HFFc6 (cell line): Measurements from ENCODE around the gene FBXO10. TPM values are rescaled to one million over a fixed set of nuclear protein-coding genes. Genes with fewer than 3 reads are reported as not detected.

Experiments
- DNase-seq: peaks from one replicate; pipeline ENCODE4 v3.0.0-alpha.2; 2018
- H3K27ac Mint-ChIP-seq: 2 replicates; pipeline ENCODE4 v1.8.0; 2020; ENCODE audit warnings: mild to moderate bottlenecking, mixed read lengths
- H3K27me3 Mint-ChIP-seq: 2 replicates; pipeline ENCODE4 v1.8.0; 2021; ENCODE audit warnings: mild to moderate bottlenecking, moderate library complexity, mixed read lengths; ENCODE audit not compliant: insufficient read depth
- H3K36me3 Mint-ChIP-seq: 2 replicates; pipeline ENCODE4 v1.8.0; 2021; ENCODE audit warnings: low read depth, mixed read lengths
- H3K4me1 Mint-ChIP-seq: 2 replicates; pipeline ENCODE4 v1.8.0; 2020; ENCODE audit warnings: low read depth, mixed read lengths
- H3K4me3 Mint-ChIP-seq: 2 replicates; pipeline ENCODE4 v1.8.0; 2020; ENCODE audit warnings: mild to moderate bottlenecking, moderate library complexity, mixed read lengths
- H3K9me3 Mint-ChIP-seq: 2 replicates; pipeline ENCODE4 v1.8.0; 2020; ENCODE audit warnings: mild to moderate bottlenecking, mixed read lengths
- total RNA-seq, 6 experiments: library from RNA; stranded (reverse); fragmentation: NEBNext Ultra II Directional; extraction: Animal tissue kit (Norgen Biotek cat#: 25700); gene quantifications; 2 replicates in 1 of 6; 3 replicates in 5 of 6; pipeline ENCODE4 v1.2.3, GENCODE V29; 2021
- TF ChIP-seq, protein P1 (sequence below): fragments of 200-600 bp; sonication (generic); IDR thresholded peaks from 2 replicates; pipeline ENCODE4 v1.5.0; 2021; ENCODE audit warnings: antibody characterized with exemption, mild to moderate bottlenecking

The FBXO10 gene
- total RNA-seq, 6 experiments from 2014 or later, result 6.0 to 8.9 (median 7.0) TPM

DNA sequence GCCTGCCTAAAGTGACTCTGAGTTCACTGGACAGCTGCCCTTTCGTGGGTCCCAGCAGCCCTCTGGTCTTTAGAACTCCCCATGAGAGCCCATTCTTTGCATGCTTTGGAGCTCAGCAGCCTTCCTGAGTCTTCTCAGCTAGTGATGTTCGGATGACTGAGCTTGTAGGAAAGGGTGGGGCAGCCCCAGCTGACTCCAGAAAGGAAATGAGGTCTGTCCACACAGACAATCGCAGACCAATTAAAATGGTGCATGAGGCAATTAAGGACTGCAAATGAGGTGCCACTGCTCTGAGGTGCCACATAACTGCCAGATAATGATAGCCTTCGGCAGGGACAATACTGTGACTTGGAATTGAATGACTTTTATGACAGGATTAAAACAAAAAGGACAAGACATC is 41.7 kb upstream of the FBXO10 start:
- Mint-ChIP-seq H3K36me3 (no peaks in the 10 kb centered on the region), H3K9me3 (no peaks in the 10 kb centered on the region), H3K27me3 (no peaks in the 10 kb centered on the region), H3K27ac (peak overlapping the region; percentile 96), H3K4me3 (peak overlapping the region; percentile 85), H3K4me1 (peaks cover 64% of the 10 kb centered on the region)
- DNase-seq, result peak; percentile 76
- TF ChIP-seq, protein P1, sequence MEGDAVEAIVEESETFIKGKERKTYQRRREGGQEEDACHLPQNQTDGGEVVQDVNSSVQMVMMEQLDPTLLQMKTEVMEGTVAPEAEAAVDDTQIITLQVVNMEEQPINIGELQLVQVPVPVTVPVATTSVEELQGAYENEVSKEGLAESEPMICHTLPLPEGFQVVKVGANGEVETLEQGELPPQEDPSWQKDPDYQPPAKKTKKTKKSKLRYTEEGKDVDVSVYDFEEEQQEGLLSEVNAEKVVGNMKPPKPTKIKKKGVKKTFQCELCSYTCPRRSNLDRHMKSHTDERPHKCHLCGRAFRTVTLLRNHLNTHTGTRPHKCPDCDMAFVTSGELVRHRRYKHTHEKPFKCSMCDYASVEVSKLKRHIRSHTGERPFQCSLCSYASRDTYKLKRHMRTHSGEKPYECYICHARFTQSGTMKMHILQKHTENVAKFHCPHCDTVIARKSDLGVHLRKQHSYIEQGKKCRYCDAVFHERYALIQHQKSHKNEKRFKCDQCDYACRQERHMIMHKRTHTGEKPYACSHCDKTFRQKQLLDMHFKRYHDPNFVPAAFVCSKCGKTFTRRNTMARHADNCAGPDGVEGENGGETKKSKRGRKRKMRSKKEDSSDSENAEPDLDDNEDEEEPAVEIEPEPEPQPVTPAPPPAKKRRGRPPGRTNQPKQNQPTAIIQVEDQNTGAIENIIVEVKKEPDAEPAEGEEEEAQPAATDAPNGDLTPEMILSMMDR, result no peak

DNA sequence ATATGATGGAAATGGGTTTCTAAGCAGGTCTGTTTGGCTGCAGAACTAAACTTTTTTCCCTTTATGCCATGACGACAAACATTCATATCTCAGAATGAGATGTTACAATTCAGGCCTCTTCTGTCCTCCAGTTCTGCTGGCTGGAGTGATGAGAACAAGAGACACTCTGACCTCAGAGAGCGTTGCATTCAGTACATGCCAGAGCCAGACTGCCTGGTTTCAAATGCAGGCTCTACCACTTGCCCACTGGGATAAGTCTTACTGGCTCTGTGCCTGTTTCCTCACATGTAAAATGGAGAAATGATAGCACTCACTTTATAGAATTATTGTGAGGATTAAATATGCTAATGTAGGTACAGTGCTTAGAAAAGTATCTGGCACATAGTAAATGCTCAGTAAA is 41.0 kb upstream of the FBXO10 start:
- Mint-ChIP-seq H3K36me3 (no peaks in the 10 kb centered on the region), H3K4me1 (peaks cover 57% of the 10 kb centered on the region), H3K4me3 (no peak overlapping the region), H3K27ac (peak overlapping the region; percentile 96), H3K9me3 (no peaks in the 10 kb centered on the region), H3K27me3 (no peaks in the 10 kb centered on the region)
- DNase-seq, result no peak
- TF ChIP-seq, protein P1, result no peak

DNA sequence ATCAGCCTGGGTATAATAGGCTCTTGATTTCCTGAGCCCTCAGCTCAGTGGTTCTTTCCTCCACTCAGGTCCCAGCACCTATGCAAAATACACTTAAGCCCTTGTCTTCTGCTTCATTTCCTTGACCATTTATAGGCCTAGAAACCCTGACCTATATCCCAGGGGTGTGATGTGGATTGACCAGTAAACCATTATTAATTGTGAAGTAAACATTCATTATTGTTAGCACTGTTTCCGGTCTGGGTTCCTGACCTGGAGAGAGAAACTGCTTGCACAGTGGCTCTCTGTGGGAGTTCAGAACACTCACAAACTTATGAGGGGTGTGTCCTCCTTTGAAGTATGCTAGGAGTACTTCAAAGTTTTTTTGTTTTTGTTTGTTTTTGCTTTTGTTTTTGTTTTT is 35.8 kb upstream of the FBXO10 start:
- H3K27me3 Mint-ChIP-seq, result peaks cover 13% of the 10 kb centered on the region
- H3K9me3 Mint-ChIP-seq, result no peaks in the 10 kb centered on the region
- no peaks in the 10 kb centered on the region; the same call in 1 of the 2 replicates for H3K36me3 Mint-ChIP-seq
- H3K4me3 Mint-ChIP-seq, result no peak overlapping the region
- no peak overlapping the region for H3K27ac Mint-ChIP-seq
- TF ChIP-seq, protein P1, result no peak
- no peak for DNase-seq
- H3K4me1 Mint-ChIP-seq, result peaks cover 10% of the 10 kb centered on the region

DNA sequence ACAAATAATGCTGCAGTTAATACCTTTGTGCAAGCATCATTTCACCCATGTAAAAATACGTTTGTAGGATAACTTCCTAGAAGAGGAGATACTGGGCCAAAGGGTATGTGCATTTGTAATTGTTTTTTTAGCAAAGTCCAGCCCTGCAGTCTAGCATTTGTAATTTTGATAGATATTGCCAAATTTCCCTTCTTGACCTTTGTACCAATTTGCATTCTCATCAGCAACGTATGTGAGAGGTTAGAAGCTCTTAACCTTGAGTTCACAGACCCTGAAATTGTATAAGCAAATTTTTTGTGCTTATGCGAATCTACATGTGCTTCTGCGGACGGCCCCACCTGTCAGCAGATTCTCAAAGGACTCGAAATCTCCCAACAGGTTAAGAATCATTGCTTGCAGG is 34.8 kb upstream of the FBXO10 start:
- peaks cover 13% of the 10 kb centered on the region for H3K27me3 Mint-ChIP-seq
- no peaks in the 10 kb centered on the region; the same call in 1 of the 2 replicates for H3K36me3 Mint-ChIP-seq
- no peak for DNase-seq
- no peaks in the 10 kb centered on the region for H3K9me3 Mint-ChIP-seq
- TF ChIP-seq, protein P1, result no peak
- no peak overlapping the region for H3K27ac Mint-ChIP-seq
- no peak overlapping the region for H3K4me3 Mint-ChIP-seq
- peaks cover 5% of the 10 kb centered on the region; the same call in 1 of the 2 replicates for H3K4me1 Mint-ChIP-seq

DNA sequence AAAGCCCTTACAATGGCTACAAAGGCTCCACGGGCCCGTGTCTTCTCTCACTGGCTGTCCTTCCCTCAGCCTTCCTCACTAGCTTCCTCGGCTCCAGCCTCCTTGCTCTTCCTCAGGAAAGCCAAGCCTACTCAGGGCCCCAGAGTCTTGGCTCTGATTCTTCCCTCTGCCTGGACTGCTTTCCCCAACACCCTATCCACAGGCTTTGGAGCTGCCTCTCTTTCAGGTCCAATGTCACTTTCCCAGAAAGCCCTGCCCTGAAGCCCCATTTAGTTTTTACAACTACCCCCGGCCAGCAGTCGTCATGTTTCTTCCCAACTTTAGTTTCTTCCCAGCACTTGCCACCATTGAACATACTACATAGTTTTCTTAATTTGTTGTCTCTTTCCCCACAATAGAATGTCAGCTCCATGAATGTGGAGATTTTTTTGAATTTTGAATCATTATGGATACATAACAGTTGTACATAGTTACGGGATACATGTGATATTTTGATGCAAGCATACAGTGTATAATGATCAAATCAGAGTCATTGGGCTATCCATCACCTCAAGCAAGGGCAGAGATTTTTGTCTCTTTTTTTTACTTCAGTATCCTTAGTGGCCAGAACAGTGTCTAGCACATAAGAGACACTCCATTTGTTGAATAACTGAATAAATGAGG is 33.7 kb upstream of the FBXO10 start:
- Mint-ChIP-seq H3K36me3 (no peaks in the 10 kb centered on the region; the same call in 1 of the 2 replicates), H3K27me3 (peaks cover 13% of the 10 kb centered on the region), H3K9me3 (no peaks in the 10 kb centered on the region), H3K27ac (no peak overlapping the region), H3K4me3 (no peak overlapping the region), H3K4me1 (peaks cover 5% of the 10 kb centered on the region; the same call in 1 of the 2 replicates)
- no peak for DNase-seq
- TF ChIP-seq, protein P1, result no peak
